SK-N-SH (cell line): ENCODE measurements around the gene SHB. TPM values are rescaled to one million over a fixed set of nuclear protein-coding genes. Genes with fewer than 3 reads are reported as not detected.

Source experiments
- CTCF ChIA-PET: fragments of 300-600, 350-600 bp; formaldehyde crosslinking; extraction: SDS; loops from one replicate; lab custom pipeline; 2021; lab: Yijun Ruan, JAX
- POLR2A ChIA-PET: fragments of 350-600 bp; sonication (Branson Sonifier 250); formaldehyde crosslinking; extraction: SDS; loops from one replicate; lab custom pipeline; 2020; ENCODE audit warnings: antibody characterized with exemption, inconsistent platforms; lab: Yijun Ruan, JAX
- DNase-seq: peaks from one replicate; pipeline ENCODE4 v3.0.0; 2012
- H2AFZ ChIP-seq: fragments of 200-600 bp; sonication (generic); 2 replicates; pipeline ENCODE4 v1.8.1; 2016; ENCODE audit warnings: antibody characterized with exemption, mild to moderate bottlenecking, low read depth
- H3F3A ChIP-seq: fragments of 200-600 bp; sonication (generic); replicated peaks from 2 replicates; pipeline ENCODE3; 2016; ENCODE audit warnings: antibody characterized with exemption, mild to moderate bottlenecking; ENCODE audit not compliant: insufficient read depth
- H3K27ac ChIP-seq, 2 experiments: fragments of 200-500 bp in 1 of 2; fragments of 200-600 bp in 1 of 2; sonication (Bioruptor generic) in 1 of 2; sonication (generic), shearing (Covaris generic) in 1 of 2; 2 replicates each; pipeline versions ENCODE4 v1.5.1 to v1.6.1; 2014 to 2016; ENCODE audit warnings: low read depth in 2 of 2, inconsistent platforms in 1 of 2, low read length in 1 of 2, mild to moderate bottlenecking in 1 of 2, mixed read lengths in 1 of 2
- H3K27me3 ChIP-seq: fragments of 200-600 bp; sonication (generic), shearing (Covaris generic); 2 replicates; pipeline ENCODE4 v1.6.1; 2016; ENCODE audit warnings: mixed run types; ENCODE audit not compliant: insufficient read depth
- H3K36me3 ChIP-seq, 2 experiments: fragments of 200-500 bp in 1 of 2; fragments of 200-600 bp in 1 of 2; sonication (Bioruptor generic) in 1 of 2; sonication (generic) in 1 of 2; replicated peaks in 1 of 2; 2 replicates each; pipeline versions ENCODE3 to v1.5.1; 2014 to 2016; ENCODE audit warnings: low read length in 1 of 2, mild to moderate bottlenecking in 1 of 2; ENCODE audit not compliant: insufficient read depth in 2 of 2, control insufficient read depth in 1 of 2
- H3K4me1 ChIP-seq, 2 experiments: fragments of 200-500 bp in 1 of 2; fragments of 200-600 bp in 1 of 2; sonication (Bioruptor generic) in 1 of 2; sonication (generic), shearing (Covaris generic) in 1 of 2; 2 replicates each; pipeline versions ENCODE4 v1.5.1 to v1.6.1; 2014 to 2016; ENCODE audit warnings: low read depth in 1 of 2, low read length in 1 of 2, mixed run types in 1 of 2; ENCODE audit not compliant: insufficient read depth in 2 of 2, control insufficient read depth in 1 of 2
- H3K4me2 ChIP-seq: fragments of 200-600 bp; sonication (generic), shearing (Covaris generic); 2 replicates; pipeline ENCODE4 v1.6.1; 2017; ENCODE audit warnings: mixed run types
- H3K4me3 ChIP-seq, 2 experiments: fragments of 200-500 bp in 1 of 2; fragments of 200-600 bp in 1 of 2; sonication (Bioruptor generic) in 1 of 2; sonication (generic), shearing (Covaris generic) in 1 of 2; 2 replicates each; pipeline versions ENCODE4 v1.5.1 to v1.8.1; 2014 to 2016; ENCODE audit warnings: low read depth in 2 of 2, inconsistent platforms in 1 of 2, low read length in 1 of 2, mild to moderate bottlenecking in 1 of 2, mixed read lengths in 1 of 2, moderate library complexity in 1 of 2
- H3K79me2 ChIP-seq: fragments of 200-600 bp; sonication (generic); 2 replicates; pipeline ENCODE4 v1.8.1; 2017; ENCODE audit warnings: mild to moderate bottlenecking; ENCODE audit not compliant: insufficient read depth
- H3K9ac ChIP-seq: fragments of 200-600 bp; sonication (generic); 2 replicates; pipeline ENCODE4 v1.6.1; 2017; ENCODE audit warnings: mixed run types
- H3K9me2 ChIP-seq: fragments of 200-600 bp; sonication (generic); 2 replicates; pipeline ENCODE4 v1.6.1; 2017; ENCODE audit warnings: mixed run types
- H3K9me3 ChIP-seq: fragments of 200-600 bp; sonication (generic); 2 replicates; pipeline ENCODE4 v1.6.1; 2017; ENCODE audit warnings: mixed run types, mild to moderate bottlenecking, moderate library complexity
- H4K20me1 ChIP-seq: fragments of 200-600 bp; sonication (generic); 2 replicates; pipeline ENCODE4 v1.6.1; 2017; ENCODE audit warnings: mild to moderate bottlenecking, mixed run types; ENCODE audit not compliant: insufficient read depth
- CTCF ChIP-seq: fragments of 200-600 bp; sonication (generic); IDR thresholded peaks from 2 replicates; pipeline ENCODE4 v1.6.1; 2017; ENCODE audit warnings: antibody characterized with exemption, mild to moderate bottlenecking, moderate library complexity
- EZH2phosphoT487 ChIP-seq: fragments of 200-600 bp; sonication (generic); IDR thresholded peaks from 2 replicates; pipeline ENCODE4 v1.6.1; 2017; ENCODE audit warnings: low read depth, mixed run types, mild to moderate bottlenecking, antibody characterized with exemption, moderate library complexity, borderline replicate concordance
- FOSL2 ChIP-seq: IDR thresholded peaks from 2 replicates; pipeline ENCODE4 v1.4.0; 2012; ENCODE audit warnings: low read depth, mild to moderate bottlenecking, moderate library complexity, borderline replicate concordance
- FOXJ3 ChIP-seq: sonication (generic); formaldehyde crosslinking; IDR thresholded peaks from 2 replicates; pipeline ENCODE4 v1.5.1; 2020; ENCODE audit warnings: mild to moderate bottlenecking, missing genetic modification reagents
- GATA2 ChIP-seq: sonication (generic); formaldehyde crosslinking; IDR thresholded peaks from 2 replicates; pipeline ENCODE4 v1.5.0; 2020; ENCODE audit warnings: mild to moderate bottlenecking, missing genetic modification reagents
- MXI1 ChIP-seq: IDR thresholded peaks from 2 replicates; pipeline ENCODE4 v1.6.1; 2012; ENCODE audit warnings: mild to moderate bottlenecking, low read depth, low read length, improper control_type of control experiment
- NFIC ChIP-seq: IDR thresholded peaks from 2 replicates; pipeline ENCODE4 v1.4.0; 2012; ENCODE audit warnings: borderline replicate concordance
- RAD21 ChIP-seq: IDR thresholded peaks from 2 replicates; pipeline ENCODE4 v1.6.1; 2012; ENCODE audit warnings: mild to moderate bottlenecking, low read length
- RFX5 ChIP-seq: IDR thresholded peaks from 2 replicates; pipeline ENCODE4 v1.6.1; 2012; ENCODE audit warnings: mild to moderate bottlenecking, improper control_type of control experiment, low read length
- RXRA ChIP-seq: IDR thresholded peaks from 2 replicates; pipeline ENCODE4 v1.4.0; 2012; ENCODE audit warnings: low read depth, mild to moderate bottlenecking, borderline replicate concordance
- SIN3A ChIP-seq: IDR thresholded peaks from 2 replicates; pipeline ENCODE4 v1.6.1; 2012; ENCODE audit warnings: low read depth, mild to moderate bottlenecking, low read length, moderate library complexity, borderline replicate concordance
- SMC3 ChIP-seq: IDR thresholded peaks from 2 replicates; pipeline ENCODE4 v1.6.1; 2012; ENCODE audit warnings: low read depth, low read length, improper control_type of control experiment
- WGBS: methylation state at CpG from one replicate; pipeline ENCODE4 v1.1.6; 2017; ENCODE audit warnings: low lambda C conversion rate; 5-methylcytosine and 5-hydroxymethylcytosine counted together
- polyA plus RNA-seq, 3 experiments: library from polyadenylated mRNA; depleted of rRNA; stranded (reverse); fragments of >200 nt; gene quantifications; 2 replicates each; pipeline ENCODE4 v1.2.3, GENCODE V29; 2012
- TF ChIP-seq, protein P1 (sequence below): fragments of 150-350 bp; IDR thresholded peaks from 2 replicates; pipeline ENCODE4 v1.6.1; 2017; ENCODE audit warnings: antibody characterized with exemption, low read length, low read depth, borderline replicate concordance

SHB gene
- polyA plus RNA-seq, 1 of the 3 experiments (the other 2 are of a cell fraction) = 26.0 TPM

DNA sequence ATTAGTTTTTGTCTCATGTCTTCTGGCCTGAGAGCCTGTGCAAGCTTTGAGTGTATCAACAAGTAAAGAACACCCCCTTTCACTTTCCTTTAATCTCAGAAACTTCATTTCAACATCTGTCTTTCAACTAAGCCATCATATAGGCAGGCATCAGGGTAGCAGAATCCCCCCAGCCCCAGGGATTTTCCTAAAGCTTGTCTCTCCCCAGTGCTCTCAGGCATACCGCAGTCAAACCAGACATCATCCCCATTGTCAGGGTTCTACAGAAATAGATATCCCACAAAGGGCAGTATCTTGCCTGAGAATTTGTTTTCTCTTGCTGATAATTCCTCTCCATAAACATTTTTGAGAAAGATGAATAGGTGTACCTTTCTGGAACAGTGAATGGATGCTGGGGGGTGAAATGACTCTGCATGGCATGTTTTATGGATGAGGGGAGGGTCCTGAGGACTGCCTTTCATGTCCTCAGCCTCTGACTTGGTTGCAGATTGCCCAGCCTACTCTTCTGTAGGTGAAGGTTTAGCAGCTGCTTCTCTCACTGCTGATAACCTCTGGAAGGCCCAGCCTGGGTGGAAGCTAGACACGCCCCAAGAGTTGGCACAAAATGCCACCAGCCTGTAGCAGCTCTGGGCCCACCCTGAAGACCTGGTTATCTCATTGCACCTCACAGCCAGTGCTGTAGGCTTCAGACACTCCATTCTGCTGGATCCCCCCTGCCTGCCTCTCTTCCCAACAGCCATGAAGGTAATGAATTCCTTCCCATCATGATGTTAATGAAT is 20.5 kb upstream of the SHB start:
- Histone ChIP-seq H3K27me3 (no peaks in the 10 kb centered on the region), H3K36me3 (no peaks in the 10 kb centered on the region), H3K4me2 (no peak overlapping the region), H3K4me3 (no peak overlapping the region), H3K79me2 (no peaks in the 10 kb centered on the region), H3K9me3 (no peaks in the 10 kb centered on the region), H3K9me2 (no peaks in the 10 kb centered on the region), H3K9ac (no peak overlapping the region), H3K4me1 (peaks cover 0 to 10% of the 10 kb centered on the region in 2 experiments; a peak in 1 of 4 replicates), H2AFZ (no peak overlapping the region), H3F3A (no peaks in the 10 kb centered on the region), H4K20me1 (no peaks in the 10 kb centered on the region), H3K27ac (no peak overlapping the region)
- no peak for DNase-seq
- POLR2A ChIA-PET = interaction anchor here (0.7 kb wide), 1 partner anchor 75 kb away, joined by 3 read pairs; no protein-coding TSS in a partner anchor
- WGBS = 73% methylated on average over 1 of the region's 2 CpGs
- TF ChIP-seq RAD21 (no peak), RXRA (no peak), EZH2phosphoT487 (no peak), SMC3 (no peak)
- TF ChIP-seq, protein P1, sequence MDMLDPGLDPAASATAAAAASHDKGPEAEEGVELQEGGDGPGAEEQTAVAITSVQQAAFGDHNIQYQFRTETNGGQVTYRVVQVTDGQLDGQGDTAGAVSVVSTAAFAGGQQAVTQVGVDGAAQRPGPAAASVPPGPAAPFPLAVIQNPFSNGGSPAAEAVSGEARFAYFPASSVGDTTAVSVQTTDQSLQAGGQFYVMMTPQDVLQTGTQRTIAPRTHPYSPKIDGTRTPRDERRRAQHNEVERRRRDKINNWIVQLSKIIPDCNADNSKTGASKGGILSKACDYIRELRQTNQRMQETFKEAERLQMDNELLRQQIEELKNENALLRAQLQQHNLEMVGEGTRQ = no peak
- CTCF ChIA-PET = interaction anchor here (1.0 to 6.0 kb wide), 16 partner anchors 11 to 285 kb away, joined by 3 to 68 read pairs (median 7); partner anchors contain the start of gene SHB

GRCh38 chr9:38088006-38088925 is 19.2 kb upstream of the SHB start:
- H2AFZ ChIP-seq = no peak overlapping the region
- peak overlapping the region in 1 of 2 experiments; percentile 7; a peak in 1 of 4 replicates for H3K27ac ChIP-seq

More at GRCh38 chr9:38088006-38088925, 19.2 kb upstream of the SHB start:
- Histone ChIP-seq H3K36me3 (no peaks in the 10 kb centered on the region), H3K27me3 (no peaks in the 10 kb centered on the region), H3K4me3 (no peak overlapping the region), H3K9ac (no peak overlapping the region), H3F3A (no peaks in the 10 kb centered on the region), H4K20me1 (no peaks in the 10 kb centered on the region), H3K9me3 (no peaks in the 10 kb centered on the region), H3K4me1 (peaks cover 0 to 11% of the 10 kb centered on the region in 2 experiments; a peak in 1 of 4 replicates), H3K79me2 (no peaks in the 10 kb centered on the region), H3K4me2 (no peak overlapping the region), H3K9me2 (no peaks in the 10 kb centered on the region)
- peak; percentile 84 for DNase-seq
- WGBS = 60% methylated on average over 5 of the region's 7 CpGs
- CTCF ChIA-PET = interaction anchor here (0.6 to 6.0 kb wide), 75 partner anchors 8 to 347 kb away, joined by 3 to 68 read pairs (median 4); partner anchors contain the start of genes ALDH1B1 and SHB
- POLR2A ChIA-PET = no interaction called here
- TF ChIP-seq GATA2 (CRISPR knock-in tag) = 0 out of 2 replicates have a peak, but pooled peaks have one; percentile 12
- TF ChIP-seq SMC3 = peak; percentile 94
- no peak for TF ChIP-seq RFX5
- no peak for TF ChIP-seq SIN3A
- TF ChIP-seq RAD21 = peak; percentile 84
- TF ChIP-seq FOSL2 = no peak
- no peak for TF ChIP-seq FOXJ3 (CRISPR knock-in tag)
- TF ChIP-seq NFIC = peak; percentile 69
- no peak for TF ChIP-seq MXI1
- TF ChIP-seq CTCF = peak; percentile 95
